ENCODE results near the gene SENP7. TPM values are rescaled to one million over a fixed set of nuclear protein-coding genes. Genes with fewer than 3 reads are reported as not detected.

Gene SENP7
- total RNA-seq, 1 donor, result 11.2 TPM

DNA sequence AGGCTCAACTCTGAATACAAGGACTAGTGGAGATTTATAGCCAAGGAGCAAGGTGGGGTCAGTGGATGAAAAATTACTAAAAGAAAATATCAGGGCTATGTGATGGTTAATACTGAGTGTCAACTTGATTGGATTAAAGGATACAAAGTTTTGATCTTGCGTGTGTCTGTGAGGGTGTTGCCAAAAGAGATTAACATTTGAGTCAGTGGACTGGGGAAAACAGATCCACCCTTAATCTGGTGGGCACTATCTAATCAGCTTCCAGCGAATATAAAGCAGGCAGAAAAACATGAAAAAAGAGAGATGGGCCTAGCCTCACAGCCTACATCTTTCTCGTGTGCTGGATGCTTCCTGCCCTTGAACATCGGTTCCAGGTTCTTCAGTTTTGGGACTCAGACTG lies 14.4 kb upstream of the SENP7 start:
- Histone ChIP-seq H3K27ac (ENCODE audit: low read depth, low read length) (no peak overlapping the region), H3K4me1 (ENCODE audit: insufficient read depth, low read length) (no peaks in the 10 kb centered on the region), H3K4me3 (ENCODE audit: insufficient read depth, low read length) (no peak overlapping the region), H3K4me2 (ENCODE audit: insufficient read depth, low read length) (no peak overlapping the region), H3K79me2 (ENCODE audit: insufficient read depth, low read length) (no peaks in the 10 kb centered on the region), H3K9me3 (ENCODE audit: low read depth, low read length) (no peaks in the 10 kb centered on the region), H3K36me3 (ENCODE audit: insufficient read depth, low read length) (no peaks in the 10 kb centered on the region), H3K27me3 (ENCODE audit: insufficient read depth, low read length) (peaks cover 4% of the 10 kb centered on the region), H4K20me1 (ENCODE audit: insufficient read depth, low read length) (no peaks in the 10 kb centered on the region), H2AFZ (ENCODE audit: low read length) (no peak overlapping the region)
- TF ChIP-seq CTCF (IDR thresholded peaks at IDR 0.05; ENCODE audit: extremely low read depth, low read depth, low read length), result no peak
- DNase-seq (ENCODE audit: insufficient read length, low spot score, missing footprints), result no peak

- Histone ChIP-seq H3K27me3 (ENCODE audit: insufficient read depth, low read length) (peaks cover 27% of the 10 kb centered on the region), H3K79me2 (ENCODE audit: insufficient read depth, low read length) (no peaks in the 10 kb centered on the region), H3K36me3 (ENCODE audit: insufficient read depth, low read length) (no peaks in the 10 kb centered on the region), H3K27ac (ENCODE audit: low read depth, low read length) (no peak overlapping the region), H3K4me1 (ENCODE audit: insufficient read depth, low read length) (no peaks in the 10 kb centered on the region), H2AFZ (ENCODE audit: low read length) (no peak overlapping the region), H3K4me2 (ENCODE audit: insufficient read depth, low read length) (no peak overlapping the region), H3K4me3 (ENCODE audit: insufficient read depth, low read length) (no peak overlapping the region), H3K9me3 (ENCODE audit: low read depth, low read length) (no peaks in the 10 kb centered on the region), H4K20me1 (ENCODE audit: insufficient read depth, low read length) (no peaks in the 10 kb centered on the region)
- no peak for DNase-seq (ENCODE audit: insufficient read length, low spot score, missing footprints)
- no peak for TF ChIP-seq CTCF (IDR thresholded peaks at IDR 0.05; ENCODE audit: extremely low read depth, low read depth, low read length)
Observed at GRCh38 chr3:101521211-101521701, 8.2 kb upstream of the SENP7 start.

- no peaks in the 10 kb centered on the region for H4K20me1 ChIP-seq (ENCODE audit: insufficient read depth, low read length)
- no peaks in the 10 kb centered on the region for H3K4me1 ChIP-seq (ENCODE audit: insufficient read depth, low read length)
- no peaks in the 10 kb centered on the region for H3K9me3 ChIP-seq (ENCODE audit: low read depth, low read length)
- no peaks in the 10 kb centered on the region for H3K79me2 ChIP-seq (ENCODE audit: insufficient read depth, low read length)
- peaks cover 27% of the 10 kb centered on the region for H3K27me3 ChIP-seq (ENCODE audit: insufficient read depth, low read length)
- no peak overlapping the region for H3K27ac ChIP-seq (ENCODE audit: low read depth, low read length)
- no peak for TF ChIP-seq CTCF (IDR thresholded peaks at IDR 0.05; ENCODE audit: extremely low read depth, low read depth, low read length)
- H3K36me3 ChIP-seq (ENCODE audit: insufficient read depth, low read length), result no peaks in the 10 kb centered on the region
- no peak overlapping the region for H3K4me3 ChIP-seq (ENCODE audit: insufficient read depth, low read length)
- no peak overlapping the region for H3K4me2 ChIP-seq (ENCODE audit: insufficient read depth, low read length)
- no peak for DNase-seq (ENCODE audit: insufficient read length, low spot score, missing footprints)
- H2AFZ ChIP-seq (ENCODE audit: low read length), result no peak overlapping the region
Observed at GRCh38 chr3:101519685-101520365, 6.8 kb upstream of the SENP7 start.

DNA sequence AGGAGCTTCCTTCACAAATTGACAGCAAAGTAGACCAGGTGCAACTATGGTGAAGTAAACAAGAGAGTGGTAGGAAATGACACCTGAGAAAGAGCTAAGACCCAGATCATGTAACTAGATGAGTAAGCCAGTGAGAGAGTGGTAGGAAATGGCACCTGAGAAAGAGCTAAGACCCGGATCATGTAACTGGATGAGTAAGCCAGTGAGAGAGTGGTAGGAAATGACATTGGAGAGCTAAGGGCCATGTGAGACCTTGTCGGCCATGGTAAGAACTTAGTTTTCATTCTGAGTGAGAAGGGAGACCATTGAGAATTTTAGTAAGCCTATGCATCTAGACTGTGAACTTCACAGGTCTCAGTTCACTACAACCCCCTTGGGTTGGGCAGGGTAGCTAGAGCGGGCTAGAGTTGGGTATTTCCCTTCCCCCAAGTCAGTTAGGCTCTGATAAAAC lies 5.4 kb upstream of the SENP7 start:
- no peaks in the 10 kb centered on the region for H3K79me2 ChIP-seq (ENCODE audit: insufficient read depth, low read length)
- no peaks in the 10 kb centered on the region for H3K9me3 ChIP-seq (ENCODE audit: low read depth, low read length)
- no peak overlapping the region for H3K27ac ChIP-seq (ENCODE audit: low read depth, low read length)
- no peak for DNase-seq (ENCODE audit: insufficient read length, low spot score, missing footprints)
- H3K4me2 ChIP-seq (ENCODE audit: insufficient read depth, low read length), result no peak overlapping the region
- TF ChIP-seq CTCF (IDR thresholded peaks at IDR 0.05; ENCODE audit: extremely low read depth, low read depth, low read length), result no peak
- no peaks in the 10 kb centered on the region for H4K20me1 ChIP-seq (ENCODE audit: insufficient read depth, low read length)
- peak overlapping the region; percentile 67 for H2AFZ ChIP-seq (ENCODE audit: low read length)
- H3K4me3 ChIP-seq (ENCODE audit: insufficient read depth, low read length), result no peak overlapping the region
- no peaks in the 10 kb centered on the region for H3K36me3 ChIP-seq (ENCODE audit: insufficient read depth, low read length)
- peaks cover 27% of the 10 kb centered on the region for H3K27me3 ChIP-seq (ENCODE audit: insufficient read depth, low read length)
- peaks cover 4% of the 10 kb centered on the region for H3K4me1 ChIP-seq (ENCODE audit: insufficient read depth, low read length)

Measured in osteoblast (primary cell).